A549 (cell line): ENCODE measurements around the gene CUTA. TPM values are rescaled to one million over a fixed set of nuclear protein-coding genes. Genes with fewer than 3 reads are reported as not detected.

Experiments used
- ATAC-seq, 2 experiments: fragments of 200-7000 bp in 1 of 2; fragments of >200 bp in 1 of 2; cut with Nextera tagmentation in 1 of 2; cut with Tn5 transposase in 1 of 2; 3 replicates each; pipeline versions ENCODE4 v1.8.0 to v1.9.1; 2018 to 2020; ENCODE audit warnings: mild to moderate bottlenecking in 1 of 2, moderate library complexity in 1 of 2
- CTCF ChIA-PET: fragments of 300-600 bp; sonication (Branson Sonifier 250); formaldehyde crosslinking; extraction: SDS; loops from one replicate; lab custom pipeline; 2021; ENCODE audit warnings: antibody characterized with exemption, inconsistent platforms; lab: Yijun Ruan, JAX
- POLR2A ChIA-PET: fragments of 350-600 bp; formaldehyde crosslinking; extraction: SDS; loops from one replicate; lab custom pipeline; 2021; ENCODE audit warnings: antibody characterized with exemption, inconsistent platforms; lab: Yijun Ruan, JAX
- DNase-seq, 2 experiments: peaks; one replicate each; pipeline versions ENCODE4 v3.0.0 to v3.0.0-alpha.2; 2011 to 2016; ENCODE audit warnings: low read depth in 1 of 2, low spot score in 1 of 2
- FAIRE-seq: peaks from 2 replicates; lab custom pipeline; 2011; peaks lifted over from hg19 to GRCh38; lab: Jason Lieb, UNC
- H3K27ac ChIP-seq, 2 experiments: fragments of >200 bp; sonication (Bioruptor Twin); formaldehyde crosslinking; 3 replicates each; pipeline ENCODE4 v1.5.1; 2016 to 2017
- H3K4me1 ChIP-seq: fragments of >200 bp; sonication (Bioruptor Twin); formaldehyde crosslinking; 3 replicates; pipeline ENCODE4 v1.6.1; 2016
- H3K4me2 ChIP-seq: fragments of >200 bp; sonication (Bioruptor Twin); formaldehyde crosslinking; 3 replicates; pipeline ENCODE4 v1.6.1; 2016
- H3K4me3 ChIP-seq: fragments of >200 bp; sonication (Bioruptor Twin); formaldehyde crosslinking; 3 replicates; pipeline ENCODE4 v1.5.1; 2016
- H3K9me3 ChIP-seq: fragments of >200 bp; sonication (Bioruptor Twin); formaldehyde crosslinking; 3 replicates; pipeline ENCODE4 v1.6.1; 2016
- BCL3 ChIP-seq: fragments of >200 bp; sonication (Bioruptor Twin); formaldehyde crosslinking; IDR thresholded peaks from 3 replicates; pipeline ENCODE4 v1.6.1; 2016
- BHLHE40 ChIP-seq: IDR thresholded peaks from 2 replicates; pipeline ENCODE4 v1.6.1; 2012; ENCODE audit warnings: low read depth, low read length, inconsistent platforms
- CHD2 ChIP-seq: fragments of 150-350 bp; IDR thresholded peaks from 2 replicates; pipeline ENCODE4 v1.6.1; 2014; ENCODE audit warnings: low read length; ENCODE audit not compliant: partially characterized antibody
- ELK1 ChIP-seq: fragments of 150-350 bp; IDR thresholded peaks from 2 replicates; pipeline ENCODE4 v1.6.1; 2014; ENCODE audit warnings: low read depth, mild to moderate bottlenecking, low read length
- ESRRA ChIP-seq: fragments of 150-350 bp; IDR thresholded peaks from 2 replicates; pipeline ENCODE4 v1.6.1; 2014; ENCODE audit warnings: mild to moderate bottlenecking, low read length, borderline replicate concordance
- HES2 ChIP-seq: fragments of >200 bp; sonication (Bioruptor Twin); formaldehyde crosslinking; IDR thresholded peaks from 2 replicates; pipeline ENCODE4 v1.6.1; 2016
- HMGXB4 ChIP-seq: fragments of 250-450 bp; sonication (Bioruptor Pico); IDR thresholded peaks from 2 replicates; pipeline ENCODE4 v1.5.0; 2021; ENCODE audit warnings: mild to moderate bottlenecking, moderate library complexity, borderline replicate concordance
- HOXB5 ChIP-seq: fragments of 250-450 bp; sonication (Bioruptor Pico); IDR thresholded peaks from 2 replicates; pipeline ENCODE4 v1.5.0; 2020; ENCODE audit warnings: mild to moderate bottlenecking, moderate library complexity
- JUNB ChIP-seq: fragments of >200 bp; sonication (Bioruptor Twin); formaldehyde crosslinking; IDR thresholded peaks from 2 replicates; pipeline ENCODE4 v1.6.1; 2016
- KDM5A ChIP-seq: fragments of 200-600 bp; sonication (generic); IDR thresholded peaks from 2 replicates; pipeline ENCODE4 v1.6.1; 2016; ENCODE audit warnings: antibody characterized with exemption, mild to moderate bottlenecking
- MAZ ChIP-seq: fragments of 150-350 bp; IDR thresholded peaks from 2 replicates; pipeline ENCODE4 v1.6.1; 2014; ENCODE audit warnings: antibody characterized with exemption, low read depth, low read length, borderline replicate concordance
- MYC ChIP-seq: IDR thresholded peaks from 2 replicates; pipeline ENCODE4 v1.6.1; 2012; ENCODE audit warnings: mild to moderate bottlenecking, inconsistent platforms, low read length, improper control_type of control experiment, borderline replicate concordance
- REST ChIP-seq: fragments of 200-600 bp; sonication (generic); IDR thresholded peaks from 2 replicates; pipeline ENCODE4 v1.6.1; 2016; ENCODE audit warnings: antibody characterized with exemption, mild to moderate bottlenecking, moderate library complexity
- USF2 ChIP-seq: fragments of 450-650 bp; IDR thresholded peaks from 2 replicates; pipeline ENCODE4 v1.6.1; 2014; ENCODE audit warnings: antibody characterized with exemption
- WGBS: methylation state at CpG from one replicate; pipeline ENCODE4 v1.1.6; 2017; ENCODE audit errors: missing lambda C conversion rate; 5-methylcytosine and 5-hydroxymethylcytosine counted together
- polyA plus RNA-seq, 4 experiments: library from polyadenylated mRNA; depleted of rRNA in 3 of 4; stranded (reverse); fragments of >200 nt; fragmentation: RNase III in 1 of 4; extraction: RNeasy Plus Mini Kit Qiagen cat#74134 plus additional on column Dnase treatment in 1 of 4; gene quantifications; 2 replicates in 3 of 4; 3 replicates in 1 of 4; pipeline ENCODE4 v1.2.3, GENCODE V29; 2011 to 2017

The CUTA gene
- polyA plus RNA-seq, 2 of the 4 experiments (the other 2 are of a cell fraction), result 98.9 to 175 TPM

- DNase-seq, result no peak
- no peak overlapping the region for H3K27ac ChIP-seq
- H3K4me1 ChIP-seq, result no peaks in the 10 kb centered on the region
- no peak for ATAC-seq
- FAIRE-seq, result no peak
- POLR2A ChIA-PET, result no interaction called here
- TF ChIP-seq MAZ, result no peak
- TF ChIP-seq HES2, result no peak
- no peak for TF ChIP-seq HMGXB4 (CRISPR knock-in tag)
- no peak for TF ChIP-seq CHD2
- TF ChIP-seq BCL3, result no peak
- no peak for TF ChIP-seq HOXB5 (CRISPR knock-in tag)
- no peak for TF ChIP-seq JUNB
- no peak for TF ChIP-seq USF2
- TF ChIP-seq KDM5A, result no peak
- TF ChIP-seq BHLHE40, result no peak
- no peak for TF ChIP-seq ESRRA
- no peak for TF ChIP-seq ELK1
- no peak for TF ChIP-seq REST
- TF ChIP-seq MYC, result no peak
- CTCF ChIA-PET, result interaction anchor here (1.0 kb wide), 1 partner anchor 19 kb away, joined by 3 read pairs; no protein-coding TSS in a partner anchor
- WGBS, result 91% methylated on average over 3 of the region's 3 CpGs
- H3K9me3 ChIP-seq, result no peaks in the 10 kb centered on the region
- no peak overlapping the region for H3K4me3 ChIP-seq
- no peak overlapping the region for H3K4me2 ChIP-seq
Measured at GRCh38 chr6:33445119-33445603, 27.3 kb upstream of the CUTA start.
